Right atrium auricular region (tissue), 2 donors: ENCODE measurements around the gene KCNJ4. TPM values are rescaled to one million over a fixed set of nuclear protein-coding genes. Genes with fewer than 3 reads are reported as not detected.
A peak's percentile ranks its signal among the peaks of the same experiment; 100 is the strongest.

ENCODE experiments used
- DNase-seq: peaks from one replicate; pipeline ENCODE4 v3.0.0-alpha.2; 2019; ENCODE audit warnings: low spot score
- H3K27ac ChIP-seq, 2 donors: fragments of 200-600 bp; sonication (generic); 1 replicate in 1 of 2; 2 replicates in 1 of 2; pipeline ENCODE4 v1.5.1; 2016 to 2019
- H3K27me3 ChIP-seq, 2 donors: fragments of 200-600 bp; sonication (generic); one replicate each; pipeline versions ENCODE4 v1.5.1 to v1.6.0; 2017 to 2019
- H3K36me3 ChIP-seq: fragments of 200-600 bp; sonication (generic); one replicate; pipeline ENCODE4 v1.5.1; 2016
- H3K4me1 ChIP-seq, 2 donors: fragments of 200-600 bp; sonication (generic); one replicate each; pipeline versions ENCODE4 v1.5.1 to v1.6.0; 2017 to 2019
- H3K4me3 ChIP-seq, 2 donors: fragments of 200-600 bp; sonication (generic); 1 replicate in 1 of 2; 2 replicates in 1 of 2; pipeline ENCODE4 v1.5.1; 2017 to 2019; ENCODE audit warnings: mild to moderate bottlenecking in 1 of 2, moderate library complexity in 1 of 2
- H3K9me3 ChIP-seq, 2 donors: fragments of 200-600 bp; sonication (generic); one replicate each; pipeline ENCODE4 v1.5.1; 2019
- CTCF ChIP-seq, 2 donors: fragments of 200-600 bp; sonication (generic); IDR thresholded peaks; one replicate each; pipeline ENCODE4 v1.5.1; 2019; ENCODE audit warnings: antibody characterized with exemption in 2 of 2
- total RNA-seq, 2 donors: library from RNA; depleted of rRNA; stranded (reverse); fragments of >200 nt; gene quantifications; one replicate each; pipeline ENCODE4 v1.1.0, GENCODE V29; 2016

Gene KCNJ4
- total RNA-seq, 2 donors from 2014 or later, result 7.0 to 36.7 TPM

GRCh38 chr22:38453066-38453672, 1.8 kb downstream of the KCNJ4 start:
- no peak for DNase-seq
- H3K4me1 ChIP-seq, result peaks cover 4 to 58% of the 10 kb centered on the region in 2 donors
- H3K27ac ChIP-seq, result peak overlapping the region; percentile 77 to 91

GRCh38 chr22:38452373-38453065, 2.5 kb downstream of the KCNJ4 start:
- TF ChIP-seq CTCF (IDR thresholded peaks at IDR 0.05), result no peak

More at GRCh38 chr22:38453066-38453672, 1.8 kb downstream of the KCNJ4 start:
- H3K27me3 ChIP-seq, result no peaks in the 10 kb centered on the region
- H3K9me3 ChIP-seq, result no peaks in the 10 kb centered on the region
- TF ChIP-seq CTCF (IDR thresholded peaks at IDR 0.05), result no peak
- no peak overlapping the region for H3K4me3 ChIP-seq
- H3K36me3 ChIP-seq, result no peaks in the 10 kb centered on the region

GRCh38 chr22:38451864-38452263, 3.1 kb downstream of the KCNJ4 start:
- DNase-seq, result no peak
- Histone ChIP-seq H3K9me3 (no peaks in the 10 kb centered on the region), H3K4me3 (no peak overlapping the region), H3K27ac (peak overlapping the region; percentile 77 to 91), H3K36me3 (no peaks in the 10 kb centered on the region), H3K27me3 (no peaks in the 10 kb centered on the region), H3K4me1 (peaks cover 4 to 58% of the 10 kb centered on the region in 2 donors)
- no peak for TF ChIP-seq CTCF (IDR thresholded peaks at IDR 0.05)

More at GRCh38 chr22:38452373-38453065, 2.5 kb downstream of the KCNJ4 start:
- H3K4me1 ChIP-seq, result peaks cover 4 to 58% of the 10 kb centered on the region in 2 donors
- H3K27me3 ChIP-seq, result no peaks in the 10 kb centered on the region
- no peak overlapping the region for H3K4me3 ChIP-seq
- no peaks in the 10 kb centered on the region for H3K36me3 ChIP-seq
- peak overlapping the region; percentile 77 to 91 for H3K27ac ChIP-seq
- peak; percentile 73 for DNase-seq
- H3K9me3 ChIP-seq, result no peaks in the 10 kb centered on the region

- Histone ChIP-seq H3K27me3 (no peaks in the 10 kb centered on the region), H3K9me3 (no peaks in the 10 kb centered on the region), H3K4me1 (peaks cover 4 to 58% of the 10 kb centered on the region in 2 donors), H3K27ac (peak overlapping the region; percentile 77 to 91), H3K4me3 (no peak overlapping the region), H3K36me3 (no peaks in the 10 kb centered on the region)
- TF ChIP-seq CTCF (IDR thresholded peaks at IDR 0.05), result no peak
- no peak for DNase-seq
Observed at GRCh38 chr22:38451404-38451803, 3.6 kb downstream of the KCNJ4 start.

- no peaks in the 10 kb centered on the region for H3K36me3 ChIP-seq
- H3K4me1 ChIP-seq, result peaks cover 4 to 50% of the 10 kb centered on the region in 2 donors
- H3K27ac ChIP-seq, result peak overlapping the region; percentile 77 to 91
- H3K27me3 ChIP-seq, result no peaks in the 10 kb centered on the region
- H3K9me3 ChIP-seq, result no peaks in the 10 kb centered on the region
- no peak overlapping the region for H3K4me3 ChIP-seq
- DNase-seq, result no peak
- no peak for TF ChIP-seq CTCF (IDR thresholded peaks at IDR 0.05)
Observed at GRCh38 chr22:38450234-38450797, 4.7 kb downstream of the KCNJ4 start.
